ENCODE data around the gene HIVEP3. TPM values are rescaled to one million over a fixed set of nuclear protein-coding genes. Genes with fewer than 3 reads are reported as not detected.

The HIVEP3 gene
- total RNA-seq, 1 donor from 2014 or later, result 0.37 TPM

DNA sequence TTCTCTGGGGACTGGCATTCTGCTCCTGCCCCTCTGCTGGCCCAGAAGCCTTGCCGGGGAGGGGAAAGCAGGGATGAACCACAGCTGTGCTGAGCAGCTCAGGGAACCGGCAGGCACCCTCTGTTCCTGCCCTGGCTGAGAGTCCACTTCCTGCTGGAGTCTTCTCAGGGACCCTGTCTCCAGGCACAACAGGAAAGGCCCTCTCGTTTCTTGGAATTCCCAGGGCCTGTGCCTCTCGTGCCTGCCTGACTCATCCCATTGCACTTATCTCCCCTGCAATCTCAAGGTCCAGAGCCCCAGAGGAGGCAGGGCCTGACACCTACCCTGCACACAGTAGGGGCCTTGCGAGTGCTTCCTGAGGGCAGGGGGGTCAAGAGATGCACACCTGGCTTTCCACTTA, 433.1 kb downstream of the HIVEP3 start:
- H3K36me3 ChIP-seq, result no peaks in the 10 kb centered on the region
- peaks cover 12% of the 10 kb centered on the region for H3K27me3 ChIP-seq
- Mint-ChIP-seq H3K9me3 (peaks cover 4% of the 10 kb centered on the region), H3K4me1 (peaks cover 64% of the 10 kb centered on the region), H3K27ac (no peak overlapping the region), H3K27me3 (ENCODE audit: insufficient read depth, low read depth) (peaks cover 23% of the 10 kb centered on the region), H3K4me3 (no peak overlapping the region), H3K36me3 (no peaks in the 10 kb centered on the region)
- TF ChIP-seq EZH2phosphoT487 (IDR thresholded peaks at IDR 0.05) (no peak), EZH2 (IDR thresholded peaks at IDR 0.05) (no peak)
- TF ChIP-seq, protein P1, sequence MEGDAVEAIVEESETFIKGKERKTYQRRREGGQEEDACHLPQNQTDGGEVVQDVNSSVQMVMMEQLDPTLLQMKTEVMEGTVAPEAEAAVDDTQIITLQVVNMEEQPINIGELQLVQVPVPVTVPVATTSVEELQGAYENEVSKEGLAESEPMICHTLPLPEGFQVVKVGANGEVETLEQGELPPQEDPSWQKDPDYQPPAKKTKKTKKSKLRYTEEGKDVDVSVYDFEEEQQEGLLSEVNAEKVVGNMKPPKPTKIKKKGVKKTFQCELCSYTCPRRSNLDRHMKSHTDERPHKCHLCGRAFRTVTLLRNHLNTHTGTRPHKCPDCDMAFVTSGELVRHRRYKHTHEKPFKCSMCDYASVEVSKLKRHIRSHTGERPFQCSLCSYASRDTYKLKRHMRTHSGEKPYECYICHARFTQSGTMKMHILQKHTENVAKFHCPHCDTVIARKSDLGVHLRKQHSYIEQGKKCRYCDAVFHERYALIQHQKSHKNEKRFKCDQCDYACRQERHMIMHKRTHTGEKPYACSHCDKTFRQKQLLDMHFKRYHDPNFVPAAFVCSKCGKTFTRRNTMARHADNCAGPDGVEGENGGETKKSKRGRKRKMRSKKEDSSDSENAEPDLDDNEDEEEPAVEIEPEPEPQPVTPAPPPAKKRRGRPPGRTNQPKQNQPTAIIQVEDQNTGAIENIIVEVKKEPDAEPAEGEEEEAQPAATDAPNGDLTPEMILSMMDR (IDR thresholded peaks at IDR 0.05), result no peak
- H3K27ac ChIP-seq, result no peak overlapping the region
- no peaks in the 10 kb centered on the region for H3K9me3 ChIP-seq (ENCODE audit: low read depth)
- peaks cover 42% of the 10 kb centered on the region for H3K4me1 ChIP-seq
- peaks cover 10% of the 10 kb centered on the region for H4K20me1 ChIP-seq (ENCODE audit: low read depth)
- DNase-seq (ENCODE audit: low spot score), result no peak
- no peak overlapping the region for H3K4me2 ChIP-seq
- no peaks in the 10 kb centered on the region for H3K79me2 ChIP-seq (ENCODE audit: low read depth)
- H3F3A ChIP-seq (ENCODE audit: low read depth), result peaks cover 30% of the 10 kb centered on the region
- H2AFZ ChIP-seq (replicated peaks), result no peak overlapping the region
- no peak overlapping the region for H3K4me3 ChIP-seq
- H3K9ac ChIP-seq, result no peak overlapping the region

DNA sequence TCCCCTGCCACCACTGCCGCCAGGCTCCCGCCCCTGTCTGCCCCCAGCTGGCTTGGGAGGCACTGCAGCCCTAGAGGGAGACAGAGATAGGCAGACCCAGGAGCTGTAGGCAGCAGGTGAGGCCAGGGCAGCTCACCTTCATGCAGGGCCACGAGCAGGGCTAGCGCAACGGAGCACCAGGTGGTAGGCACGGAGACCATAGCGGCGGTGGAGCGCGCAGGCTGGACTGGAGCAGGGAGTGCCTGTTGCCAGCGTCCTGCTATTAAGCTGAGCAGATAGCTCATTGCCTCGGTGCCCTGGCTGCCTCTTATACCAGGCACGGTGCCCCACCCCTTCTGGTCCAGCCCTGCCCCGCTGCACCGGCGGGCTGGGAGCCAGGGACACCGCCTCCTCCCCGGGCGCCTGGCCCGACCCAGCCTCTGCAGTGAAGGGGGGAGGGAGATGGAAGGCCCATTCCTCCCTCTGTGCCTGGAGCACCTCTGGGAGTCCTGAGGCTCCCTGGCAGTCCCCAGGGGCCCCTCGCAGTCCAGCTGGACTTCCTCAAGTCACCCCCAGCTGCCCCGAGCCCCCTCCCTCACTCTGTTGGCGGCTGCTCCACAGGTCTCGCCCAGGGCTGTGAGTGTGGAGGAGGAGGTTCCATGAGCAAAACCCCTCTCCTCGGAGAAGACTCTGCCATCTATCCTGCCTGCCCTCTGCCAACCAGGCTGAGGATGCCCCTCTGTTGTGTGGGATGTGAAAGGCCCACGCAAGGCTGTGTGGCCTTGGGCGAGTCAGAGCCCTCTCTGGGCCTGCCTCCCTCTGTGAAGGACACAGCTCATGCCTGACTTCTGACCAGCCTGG, 434.1 kb downstream of the HIVEP3 start, which contains the start of gene EDN2:
EDN2 (minus strand) TSS at position 282 of the 840 bp plus-strand sequence; CDS start at position 200, 82 bp downstream.
- H3K4me3 Mint-ChIP-seq, result peak within 1 kb of the TSS; percentile 38

DNA sequence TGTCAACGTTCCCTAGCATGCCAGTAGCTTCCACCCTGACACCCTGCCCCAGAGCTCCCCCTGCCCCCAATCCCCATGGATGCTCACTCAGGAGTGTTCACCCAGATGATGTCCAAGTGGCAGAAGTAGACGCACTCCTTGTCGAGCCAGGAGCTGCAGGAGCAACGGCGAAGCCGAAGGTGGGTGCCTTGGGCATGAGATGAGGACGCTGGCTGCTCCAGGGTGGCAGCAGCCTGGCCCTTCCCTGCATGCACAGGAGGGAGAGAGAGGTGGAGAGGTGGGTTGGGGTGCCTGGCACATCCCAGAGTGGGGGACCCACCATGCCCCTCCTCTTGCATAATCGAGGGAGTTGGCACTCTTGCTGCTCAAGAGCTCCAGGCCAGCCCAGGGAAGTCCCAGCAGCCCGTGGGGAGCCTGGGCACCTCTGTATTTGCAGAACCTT, 434.7 kb downstream of the HIVEP3 start:
- no peaks in the 10 kb centered on the region for H3K79me2 ChIP-seq (ENCODE audit: low read depth)

More for the DNA sequence above, 434.1 kb downstream of the HIVEP3 start, which contains the start of gene EDN2:
- H3K27me3 ChIP-seq, result peaks cover 12% of the 10 kb centered on the region
- no peak within 1 kb of the TSS for H3K4me2 ChIP-seq
- no peak for TF ChIP-seq EZH2 (IDR thresholded peaks at IDR 0.05)
- TF ChIP-seq, protein P1 (IDR thresholded peaks at IDR 0.05), result peak; percentile 29
- no peak within 1 kb of the TSS for H3K4me3 ChIP-seq
- Mint-ChIP-seq H3K27ac (peak within 1 kb of the TSS; percentile 63), H3K9me3 (peaks cover 4% of the 10 kb centered on the region), H3K27me3 (ENCODE audit: insufficient read depth, low read depth) (peaks cover 23% of the 10 kb centered on the region), H3K4me1 (peaks cover 69% of the 10 kb centered on the region), H3K36me3 (no peaks in the 10 kb centered on the region)
- H3K9ac ChIP-seq, result no peak within 1 kb of the TSS
- peaks cover 10% of the 10 kb centered on the region for H4K20me1 ChIP-seq (ENCODE audit: low read depth)
- DNase-seq (ENCODE audit: low spot score), result peak; percentile 51
- H3K27ac ChIP-seq, result no peak within 1 kb of the TSS
- H3F3A ChIP-seq (ENCODE audit: low read depth), result peaks cover 30% of the 10 kb centered on the region
- H3K36me3 ChIP-seq, result no peaks in the 10 kb centered on the region
- no peaks in the 10 kb centered on the region for H3K79me2 ChIP-seq (ENCODE audit: low read depth)
- no peaks in the 10 kb centered on the region for H3K9me3 ChIP-seq (ENCODE audit: low read depth)
- peaks cover 42% of the 10 kb centered on the region for H3K4me1 ChIP-seq
- no peak within 1 kb of the TSS for H2AFZ ChIP-seq (replicated peaks)

More for the DNA sequence above, 434.7 kb downstream of the HIVEP3 start:
- Mint-ChIP-seq H3K27me3 (ENCODE audit: insufficient read depth, low read depth) (peaks cover 20% of the 10 kb centered on the region), H3K9me3 (no peaks in the 10 kb centered on the region), H3K36me3 (no peaks in the 10 kb centered on the region), H3K27ac (peak overlapping the region; percentile 63), H3K4me1 (peaks cover 65% of the 10 kb centered on the region), H3K4me3 (peak overlapping the region; percentile 35)
- Histone ChIP-seq H2AFZ (replicated peaks) (no peak overlapping the region), H3K4me1 (peaks cover 42% of the 10 kb centered on the region), H3K27ac (no peak overlapping the region), H3F3A (ENCODE audit: low read depth) (peaks cover 30% of the 10 kb centered on the region), H3K9ac (no peak overlapping the region), H3K4me3 (no peak overlapping the region), H4K20me1 (ENCODE audit: low read depth) (peaks cover 10% of the 10 kb centered on the region), H3K9me3 (ENCODE audit: low read depth) (no peaks in the 10 kb centered on the region), H3K36me3 (no peaks in the 10 kb centered on the region), H3K27me3 (peaks cover 11% of the 10 kb centered on the region), H3K4me2 (no peak overlapping the region)
- TF ChIP-seq EZH2 (IDR thresholded peaks at IDR 0.05), result no peak
- TF ChIP-seq, protein P1 (IDR thresholded peaks at IDR 0.05), result no peak
- no peak for TF ChIP-seq EZH2phosphoT487 (IDR thresholded peaks at IDR 0.05)
- DNase-seq (ENCODE audit: low spot score), result no peak
